ENCODE results near the gene THSD4.

DNA sequence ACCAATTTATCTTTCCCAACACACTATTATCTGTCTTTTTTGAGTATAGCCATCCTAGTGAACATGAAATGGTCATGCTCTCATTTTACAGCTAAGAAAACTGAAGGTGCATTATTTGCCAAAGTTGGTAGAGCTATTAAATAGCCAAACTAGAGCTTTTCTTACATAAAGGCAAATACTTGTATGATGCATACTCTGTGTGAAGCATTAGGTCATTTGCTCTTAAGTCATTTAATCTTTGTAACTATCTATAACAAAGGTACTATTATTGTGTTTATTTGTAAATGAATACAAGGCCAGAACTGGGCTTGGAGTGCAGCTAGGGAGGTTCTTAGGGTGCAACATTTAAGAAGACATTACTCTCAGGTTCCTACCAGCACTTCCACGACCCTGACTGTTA lies 123.7 kb downstream of the THSD4 start:
- TF ChIP-seq, protein P1, sequence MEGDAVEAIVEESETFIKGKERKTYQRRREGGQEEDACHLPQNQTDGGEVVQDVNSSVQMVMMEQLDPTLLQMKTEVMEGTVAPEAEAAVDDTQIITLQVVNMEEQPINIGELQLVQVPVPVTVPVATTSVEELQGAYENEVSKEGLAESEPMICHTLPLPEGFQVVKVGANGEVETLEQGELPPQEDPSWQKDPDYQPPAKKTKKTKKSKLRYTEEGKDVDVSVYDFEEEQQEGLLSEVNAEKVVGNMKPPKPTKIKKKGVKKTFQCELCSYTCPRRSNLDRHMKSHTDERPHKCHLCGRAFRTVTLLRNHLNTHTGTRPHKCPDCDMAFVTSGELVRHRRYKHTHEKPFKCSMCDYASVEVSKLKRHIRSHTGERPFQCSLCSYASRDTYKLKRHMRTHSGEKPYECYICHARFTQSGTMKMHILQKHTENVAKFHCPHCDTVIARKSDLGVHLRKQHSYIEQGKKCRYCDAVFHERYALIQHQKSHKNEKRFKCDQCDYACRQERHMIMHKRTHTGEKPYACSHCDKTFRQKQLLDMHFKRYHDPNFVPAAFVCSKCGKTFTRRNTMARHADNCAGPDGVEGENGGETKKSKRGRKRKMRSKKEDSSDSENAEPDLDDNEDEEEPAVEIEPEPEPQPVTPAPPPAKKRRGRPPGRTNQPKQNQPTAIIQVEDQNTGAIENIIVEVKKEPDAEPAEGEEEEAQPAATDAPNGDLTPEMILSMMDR (conservative IDR thresholded peaks at IDR 0.05; ENCODE audit: low read depth, low read length) = no peak
- no peak for TF ChIP-seq POLR2A (IDR thresholded peaks at IDR 0.05; ENCODE audit: low read depth, low read length)
- TF ChIP-seq RAD21 (IDR thresholded peaks at IDR 0.05; ENCODE audit: low read length) = no peak
- TF ChIP-seq, protein P2, sequence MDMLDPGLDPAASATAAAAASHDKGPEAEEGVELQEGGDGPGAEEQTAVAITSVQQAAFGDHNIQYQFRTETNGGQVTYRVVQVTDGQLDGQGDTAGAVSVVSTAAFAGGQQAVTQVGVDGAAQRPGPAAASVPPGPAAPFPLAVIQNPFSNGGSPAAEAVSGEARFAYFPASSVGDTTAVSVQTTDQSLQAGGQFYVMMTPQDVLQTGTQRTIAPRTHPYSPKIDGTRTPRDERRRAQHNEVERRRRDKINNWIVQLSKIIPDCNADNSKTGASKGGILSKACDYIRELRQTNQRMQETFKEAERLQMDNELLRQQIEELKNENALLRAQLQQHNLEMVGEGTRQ (IDR thresholded peaks at IDR 0.05; ENCODE audit: low read depth, low read length) = no peak
- no peak for TF ChIP-seq SMC3 (IDR thresholded peaks at IDR 0.05; ENCODE audit: low read depth, low read length)
- no peak for TF ChIP-seq RCOR1 (IDR thresholded peaks at IDR 0.05; ENCODE audit: insufficient replicate concordance, low read length)
- no peak for TF ChIP-seq MAFK (IDR thresholded peaks at IDR 0.05; ENCODE audit: low read depth, low read length)
- no peak for TF ChIP-seq CEBPB (IDR thresholded peaks at IDR 0.05; ENCODE audit: low read depth, low read length)

Measured in IMR-90 (cell line).